Small intestine (tissue), 7 donors: ENCODE measurements around the gene MEGF11. TPM values are rescaled to one million over a fixed set of nuclear protein-coding genes. Genes with fewer than 3 reads are reported as not detected.

Experiments
- DNase-seq, 2 donors: peaks; one replicate each; pipeline versions ENCODE4 v3.0.0 to v3.0.0-alpha.2; 2013
- FAIRE-seq: peaks from 2 replicates; lab custom pipeline; 2012; peaks lifted over from hg19 to GRCh38; lab: Jason Lieb, UNC
- H3K27ac ChIP-seq, 3 donors: one replicate each; pipeline ENCODE4 v1.5.1; 2013; ENCODE audit warnings: low read length in 2 of 3, mild to moderate bottlenecking in 2 of 3, control low read depth in 1 of 3, inconsistent platforms in 1 of 3, low read depth in 1 of 3, moderate library complexity in 1 of 3
- H3K27me3 ChIP-seq, 3 donors: one replicate each; pipeline ENCODE4 v1.6.1; 2013; ENCODE audit warnings: low read length in 3 of 3, inconsistent platforms in 1 of 3; ENCODE audit not compliant: control insufficient read depth in 3 of 3, insufficient read depth in 3 of 3
- H3K36me3 ChIP-seq, 3 donors: one replicate each; pipeline ENCODE4 v1.6.1; 2013; ENCODE audit warnings: low read length in 3 of 3, inconsistent platforms in 1 of 3, low read depth in 1 of 3, mild to moderate bottlenecking in 1 of 3, moderate library complexity in 1 of 3; ENCODE audit not compliant: control insufficient read depth in 3 of 3, insufficient read depth in 2 of 3
- H3K4me1 ChIP-seq, 3 donors: one replicate each; pipeline ENCODE4 v1.6.1; 2013; ENCODE audit warnings: low read length in 2 of 3, inconsistent platforms in 1 of 3, low read depth in 1 of 3, mild to moderate bottlenecking in 1 of 3, moderate library complexity in 1 of 3; ENCODE audit not compliant: control insufficient read depth in 3 of 3, insufficient read depth in 2 of 3
- H3K4me3 ChIP-seq, 3 donors: one replicate each; pipeline ENCODE4 v1.5.1; 2013; ENCODE audit warnings: low read length in 3 of 3, control low read depth in 1 of 3, inconsistent platforms in 1 of 3, low read depth in 1 of 3, mild to moderate bottlenecking in 1 of 3, moderate library complexity in 1 of 3
- H3K9me3 ChIP-seq, 2 donors: one replicate each; pipeline ENCODE4 v1.6.1; 2013; ENCODE audit warnings: low read depth in 1 of 2, low read length in 1 of 2; ENCODE audit not compliant: control insufficient read depth in 2 of 2, insufficient read depth in 1 of 2
- WGBS, 3 donors: extraction: QIAGEN DNeasy Blood & Tissue Kit; methylation state at CpG; one replicate each; pipeline ENCODE4 v1.1.7; 2013; 5-methylcytosine and 5-hydroxymethylcytosine counted together
- polyA plus RNA-seq, 4 donors: library from polyadenylated mRNA; stranded (reverse) in 3 of 4; unstranded in 1 of 4; fragments of 200-250 nt in 3 of 4; fragments of 120-200 nt in 1 of 4; gene quantifications; one replicate each; pipeline versions ENCODE4 v1.2.1 to v1.2.3, GENCODE V29; 2013
- donor health status: healthy with polysubstance abuse.
- donor health status: control.
- donor health status: control.
- donor health status: Bipolar disorder and iron deficiency.
- donor health status: healthy.

MEGF11 gene
- polyA plus RNA-seq, 4 donors, result 0.24 to 0.41 TPM; not detected in 2

DNA sequence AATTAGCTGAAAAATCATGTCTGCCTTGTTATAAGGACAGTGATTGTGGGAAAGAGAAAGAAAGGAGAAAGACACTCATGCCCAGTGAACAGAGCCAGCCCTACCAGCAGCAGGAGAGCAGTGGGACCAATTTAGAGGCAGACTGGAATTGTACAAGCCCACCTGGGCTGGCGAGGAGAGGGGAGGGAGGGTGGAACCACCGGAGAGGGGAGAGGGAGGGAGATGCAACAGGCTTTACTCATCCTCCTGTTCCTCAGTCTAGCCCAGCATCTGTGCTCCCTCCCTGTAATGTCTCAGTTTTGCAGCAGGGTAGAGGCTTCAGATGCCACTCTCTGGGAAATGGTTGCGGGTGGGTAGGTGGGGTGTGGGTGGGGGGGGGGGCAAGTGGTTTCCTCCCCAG is 329.5 kb downstream of the MEGF11 start:
- H3K36me3 ChIP-seq, result peaks cover 0 to 5% (median 0%) of the 10 kb centered on the region in 3 donors
- FAIRE-seq, result no peak
- 79 to 100% (median 100%) methylated on average over 2 to 3 of the region's 3 CpGs for WGBS, 3 donors
- H3K27ac ChIP-seq, result no peak overlapping the region
- no peak for DNase-seq
- no peaks in the 10 kb centered on the region for H3K9me3 ChIP-seq
- H3K4me1 ChIP-seq, result peaks cover 0 to 3% (median 0%) of the 10 kb centered on the region in 3 donors
- no peak overlapping the region for H3K4me3 ChIP-seq
- no peaks in the 10 kb centered on the region for H3K27me3 ChIP-seq

DNA sequence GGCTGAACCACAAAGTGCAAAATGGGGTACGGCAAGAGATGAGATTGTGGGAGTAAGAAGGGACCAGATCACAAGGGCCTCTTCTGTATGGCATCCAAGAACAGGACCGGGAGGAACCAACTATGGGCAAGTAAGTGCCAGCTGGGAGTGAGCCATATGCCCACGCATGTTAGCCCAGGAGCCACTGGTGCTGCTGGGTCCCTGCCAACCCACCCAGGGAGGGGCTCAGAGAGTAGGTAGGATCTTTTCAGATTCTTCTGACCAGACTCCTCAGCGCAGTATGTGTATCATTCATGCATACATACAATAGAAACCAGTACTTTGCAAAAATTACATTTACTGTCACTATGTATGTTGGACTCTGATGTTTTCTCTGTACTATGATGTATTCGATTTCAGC is 330.3 kb downstream of the MEGF11 start:
- DNase-seq (no peak), FAIRE-seq (no peak)
- peaks cover 0 to 10% (median 0%) of the 10 kb centered on the region in 3 donors for H3K36me3 ChIP-seq
- H3K27me3 ChIP-seq, result no peaks in the 10 kb centered on the region
- WGBS, 3 donors, result 82 to 88% (median 86%) methylated on average over 5 of the region's 5 CpGs
- H3K27ac ChIP-seq, result no peak overlapping the region
- no peaks in the 10 kb centered on the region for H3K9me3 ChIP-seq
- peaks cover 0 to 3% (median 0%) of the 10 kb centered on the region in 3 donors for H3K4me1 ChIP-seq
- H3K4me3 ChIP-seq, result no peak overlapping the region

DNA sequence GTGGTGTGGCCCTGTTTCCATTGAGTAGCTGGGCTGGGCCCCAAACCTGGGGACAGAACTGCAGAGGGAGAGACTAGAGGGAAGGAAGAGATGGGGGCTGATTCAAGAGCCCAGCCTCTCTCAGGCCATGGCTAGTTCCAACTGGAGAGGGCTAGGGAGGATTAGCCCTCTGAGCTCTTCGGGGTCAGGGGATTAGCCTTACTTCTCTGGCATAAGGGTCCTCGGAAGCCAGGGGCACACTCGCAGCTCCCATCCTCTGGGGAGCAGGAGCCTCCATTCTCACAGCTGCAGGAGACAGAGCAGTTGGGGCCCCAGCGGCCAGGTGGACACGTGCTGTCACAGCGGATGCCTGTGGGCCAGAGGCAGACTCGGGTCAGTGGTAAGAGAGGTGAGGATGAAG is 330.9 kb downstream of the MEGF11 start:
- Histone ChIP-seq H3K4me3 (no peak overlapping the region), H3K4me1 (peaks cover 0 to 3% (median 0%) of the 10 kb centered on the region in 3 donors), H3K36me3 (peaks cover 0 to 14% (median 0%) of the 10 kb centered on the region in 3 donors), H3K27ac (no peak overlapping the region), H3K27me3 (no peaks in the 10 kb centered on the region), H3K9me3 (no peaks in the 10 kb centered on the region)
- WGBS, 3 donors, result 93 to 94% (median 93%) methylated on average over 7 of the region's 7 CpGs
- FAIRE-seq (no peak), DNase-seq (no peak)

DNA sequence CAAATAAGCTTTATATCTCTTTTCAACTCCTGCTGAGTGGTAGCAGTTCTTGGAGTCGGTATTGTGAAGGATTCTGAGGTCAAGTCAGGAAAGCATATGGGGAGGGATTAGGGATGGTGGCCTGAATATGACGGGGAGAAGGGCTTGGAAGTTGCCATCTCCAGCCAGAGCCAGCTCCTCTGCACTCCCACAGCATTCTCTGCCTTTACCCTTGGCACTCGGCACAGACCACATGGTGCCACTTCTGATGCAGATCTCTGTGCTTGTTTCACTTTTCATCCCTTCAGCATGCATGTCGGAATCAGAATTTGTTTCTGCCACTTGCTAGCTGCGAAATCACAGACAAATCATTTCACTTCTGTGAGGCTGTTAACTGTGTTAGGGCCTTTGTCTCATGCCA is 331.8 kb downstream of the MEGF11 start:
- H3K27me3 ChIP-seq, result no peaks in the 10 kb centered on the region
- no peaks in the 10 kb centered on the region for H3K9me3 ChIP-seq
- WGBS, 3 donors, result 78 to 94% (median 92%) methylated on average over 5 of the region's 5 CpGs
- H3K27ac ChIP-seq, result no peak overlapping the region
- DNase-seq, result no peak
- FAIRE-seq, result no peak
- peaks cover 0 to 3% (median 0%) of the 10 kb centered on the region in 3 donors for H3K4me1 ChIP-seq
- peaks cover 0 to 14% (median 0%) of the 10 kb centered on the region in 3 donors for H3K36me3 ChIP-seq
- no peak overlapping the region for H3K4me3 ChIP-seq

DNA sequence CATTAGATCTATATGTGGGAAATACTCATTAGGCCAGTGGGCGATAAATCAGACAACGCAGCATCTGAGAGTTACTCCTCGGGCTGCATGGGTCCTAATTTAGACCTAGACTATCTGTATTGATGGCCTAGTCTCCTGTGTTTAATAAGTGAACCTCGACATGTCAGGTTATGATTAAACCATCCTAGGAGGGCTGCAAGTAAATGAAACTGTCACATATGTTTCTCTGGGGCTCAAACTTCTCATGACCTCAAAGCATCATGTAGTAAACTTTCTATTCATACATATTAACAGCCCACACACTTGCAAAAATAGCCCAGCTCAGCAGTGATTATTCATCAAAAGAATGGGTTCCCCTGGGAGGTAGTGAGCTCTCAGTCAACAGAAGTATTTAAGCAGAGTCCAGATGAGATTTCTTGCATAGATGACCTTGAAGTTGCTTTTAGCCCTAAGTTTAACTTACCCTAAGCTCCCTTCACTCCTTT is 332.7 kb downstream of the MEGF11 start:
- DNase-seq (no peak), FAIRE-seq (no peak)
- Histone ChIP-seq H3K27me3 (no peaks in the 10 kb centered on the region), H3K9me3 (no peaks in the 10 kb centered on the region), H3K36me3 (peaks cover 0 to 14% (median 0%) of the 10 kb centered on the region in 3 donors), H3K27ac (no peak overlapping the region), H3K4me3 (no peak overlapping the region), H3K4me1 (peaks cover 0 to 3% (median 0%) of the 10 kb centered on the region in 3 donors)
- WGBS, 3 donors, result 68 to 86% (median 78%) methylated on average over 4 of the region's 4 CpGs

DNA sequence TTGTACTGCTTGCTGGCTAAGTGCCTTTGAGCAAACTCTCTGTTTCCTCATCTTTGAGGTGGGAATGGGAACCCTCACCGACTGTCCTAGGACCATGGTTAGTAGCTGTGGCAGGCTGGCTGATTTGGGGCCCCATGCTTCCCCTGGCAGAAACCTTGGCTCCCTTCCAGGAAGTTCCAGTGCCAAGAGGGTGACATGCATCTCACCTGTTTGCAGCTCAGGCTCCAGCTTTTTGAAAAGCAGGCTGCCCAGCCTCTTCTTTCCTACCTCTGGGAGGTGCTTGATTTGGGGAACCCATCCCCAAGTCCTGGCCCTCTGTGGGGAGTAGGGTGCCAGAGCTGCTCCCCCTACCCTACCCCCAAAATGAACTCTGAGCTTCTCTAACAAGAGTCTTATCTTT is 333.4 kb downstream of the MEGF11 start:
- no peak for FAIRE-seq
- WGBS, 3 donors, result 5 to 29% (median 11%) methylated on average over 1 of the region's 1 CpG

DNA sequence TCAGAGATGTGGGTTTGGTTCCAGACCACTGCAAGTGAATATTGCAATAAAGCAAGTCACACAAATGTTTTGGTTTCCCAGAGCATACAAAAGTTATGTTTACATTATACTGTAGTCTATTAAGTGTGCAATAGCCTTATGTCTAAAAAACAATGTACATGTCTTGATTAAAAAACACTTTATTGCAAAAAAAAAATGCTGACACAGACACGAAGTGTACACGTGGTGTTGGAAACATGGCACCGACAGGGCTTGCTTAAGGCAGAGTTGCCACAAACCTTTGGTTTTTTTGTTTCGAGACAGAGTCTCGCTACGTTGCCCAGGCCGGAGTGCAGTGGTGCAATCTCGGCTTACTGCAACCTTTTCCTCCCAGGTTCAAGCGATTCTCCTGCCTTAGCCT is 334.2 kb downstream of the MEGF11 start:
- Histone ChIP-seq H3K27ac (no peak overlapping the region), H3K36me3 (peaks cover 0 to 17% (median 0%) of the 10 kb centered on the region in 3 donors), H3K27me3 (no peaks in the 10 kb centered on the region), H3K9me3 (no peaks in the 10 kb centered on the region), H3K4me1 (peaks cover 0 to 3% (median 0%) of the 10 kb centered on the region in 3 donors), H3K4me3 (no peak overlapping the region)
- WGBS, 3 donors, result 94 to 96% (median 95%) methylated on average over 9 of the region's 9 CpGs
- no peak for FAIRE-seq
- no peak for DNase-seq

More for the DNA sequence above, 333.4 kb downstream of the MEGF11 start:
- Histone ChIP-seq H3K27ac (no peak overlapping the region), H3K36me3 (peaks cover 0 to 16% (median 0%) of the 10 kb centered on the region in 3 donors), H3K27me3 (no peaks in the 10 kb centered on the region), H3K4me1 (peaks cover 0 to 3% (median 0%) of the 10 kb centered on the region in 3 donors), H3K9me3 (no peaks in the 10 kb centered on the region), H3K4me3 (no peak overlapping the region)
- no peak for DNase-seq

DNA sequence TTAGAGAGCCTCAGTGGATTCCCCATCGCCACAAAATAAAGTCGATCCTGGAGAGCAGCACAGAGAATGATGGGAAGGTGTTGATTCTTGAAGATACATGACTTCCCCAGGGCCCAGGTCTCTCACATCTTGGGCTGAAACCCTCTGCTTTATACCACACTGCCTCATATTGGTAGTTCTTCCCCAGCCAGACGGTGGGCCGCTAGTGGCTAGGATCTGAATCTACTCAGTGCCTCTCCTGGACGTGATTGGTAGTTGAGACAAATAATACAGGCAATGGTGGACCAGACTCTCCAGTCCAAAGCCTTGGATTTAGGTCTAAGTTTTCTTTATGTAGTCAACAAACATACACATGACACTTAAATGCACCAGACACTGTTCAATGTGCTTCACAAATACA is 334.6 kb downstream of the MEGF11 start:
- Histone ChIP-seq H3K4me1 (peaks cover 0 to 3% (median 0%) of the 10 kb centered on the region in 3 donors), H3K27me3 (no peaks in the 10 kb centered on the region), H3K4me3 (no peak overlapping the region), H3K36me3 (peaks cover 0 to 18% (median 0%) of the 10 kb centered on the region in 3 donors), H3K27ac (no peak overlapping the region), H3K9me3 (no peaks in the 10 kb centered on the region)
- 84 to 94% (median 94%) methylated on average over 5 of the region's 5 CpGs for WGBS, 3 donors
- FAIRE-seq (no peak), DNase-seq (no peak)
